Measurements from ENCODE around the gene FNBP1.

DNA sequence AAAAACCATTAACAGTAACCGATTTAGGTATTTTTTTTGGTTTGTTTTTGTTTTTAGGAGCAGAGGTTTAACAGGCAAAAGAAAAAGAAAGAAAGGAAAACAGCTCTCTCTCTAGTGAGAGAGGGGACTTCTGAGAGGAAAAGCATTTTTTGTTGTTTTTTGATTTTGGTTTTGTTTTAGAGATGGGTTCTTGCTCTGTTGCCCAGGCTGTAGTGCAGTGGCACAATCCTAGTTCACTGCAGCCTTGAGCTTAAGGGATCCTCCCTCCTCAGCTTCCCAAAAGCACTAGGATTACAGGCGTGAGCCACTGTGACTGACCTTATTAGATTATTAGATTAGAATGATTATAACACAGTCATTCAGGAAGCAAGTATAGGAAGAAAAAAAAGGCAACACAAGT lies 197.6 kb downstream of the FNBP1 start:
- TF ChIP-seq, protein P1, sequence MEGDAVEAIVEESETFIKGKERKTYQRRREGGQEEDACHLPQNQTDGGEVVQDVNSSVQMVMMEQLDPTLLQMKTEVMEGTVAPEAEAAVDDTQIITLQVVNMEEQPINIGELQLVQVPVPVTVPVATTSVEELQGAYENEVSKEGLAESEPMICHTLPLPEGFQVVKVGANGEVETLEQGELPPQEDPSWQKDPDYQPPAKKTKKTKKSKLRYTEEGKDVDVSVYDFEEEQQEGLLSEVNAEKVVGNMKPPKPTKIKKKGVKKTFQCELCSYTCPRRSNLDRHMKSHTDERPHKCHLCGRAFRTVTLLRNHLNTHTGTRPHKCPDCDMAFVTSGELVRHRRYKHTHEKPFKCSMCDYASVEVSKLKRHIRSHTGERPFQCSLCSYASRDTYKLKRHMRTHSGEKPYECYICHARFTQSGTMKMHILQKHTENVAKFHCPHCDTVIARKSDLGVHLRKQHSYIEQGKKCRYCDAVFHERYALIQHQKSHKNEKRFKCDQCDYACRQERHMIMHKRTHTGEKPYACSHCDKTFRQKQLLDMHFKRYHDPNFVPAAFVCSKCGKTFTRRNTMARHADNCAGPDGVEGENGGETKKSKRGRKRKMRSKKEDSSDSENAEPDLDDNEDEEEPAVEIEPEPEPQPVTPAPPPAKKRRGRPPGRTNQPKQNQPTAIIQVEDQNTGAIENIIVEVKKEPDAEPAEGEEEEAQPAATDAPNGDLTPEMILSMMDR (conservative IDR thresholded peaks at IDR 0.05; ENCODE audit: low read length): no peak
- no peak for TF ChIP-seq EZH2phosphoT487 (IDR thresholded peaks at IDR 0.05; ENCODE audit: borderline replicate concordance)

All from Loucy (cell line).